PC-3 (cell line): Measurements from ENCODE around the gene CSRP3.

Experiments
- CTCF ChIP-seq: fragments of 300-600 bp; sonication (generic); conservative IDR thresholded peaks from 2 replicates; pipeline ENCODE4 v1.5.1; 2017; ENCODE audit warnings: antibody characterized with exemption, low read depth, mild to moderate bottlenecking, low read length
- EZH2 ChIP-seq: fragments of 300-600 bp; sonication (generic); IDR thresholded peaks from one replicate; pipeline ENCODE4 v1.6.1; 2017; ENCODE audit warnings: antibody characterized with exemption, mild to moderate bottlenecking, low read length; ENCODE audit not compliant: unreplicated experiment
- EZH2phosphoT487 ChIP-seq: fragments of 300-600 bp; sonication (generic); IDR thresholded peaks from 2 replicates; pipeline ENCODE4 v1.6.1; 2018; ENCODE audit warnings: mild to moderate bottlenecking, antibody characterized with exemption, low read length, borderline replicate concordance

- TF ChIP-seq EZH2: no peak
- no peak for TF ChIP-seq CTCF
- TF ChIP-seq EZH2phosphoT487: no peak
Measured at GRCh38 chr11:19185516-19186052, 16.2 kb downstream of the CSRP3 start.
